T47D (cell line): Measurements from ENCODE around the gene DHRS13.
"Not testable (repeated sequence)": the region's sequence is repeated elsewhere in the genome, so short reads cannot be mapped to it uniquely, and the experiment has no call there.

Experiments used
- DNase-seq, 2 experiments: peaks; one replicate each; pipeline versions ENCODE4 v3.0.0 to v3.0.0-alpha.2; 2011 to 2012; ENCODE audit warnings: low read depth in 1 of 2, low spot score in 1 of 2
- JUND ChIP-seq: IDR thresholded peaks from 2 replicates; pipeline ENCODE4 v1.6.1; 2012; ENCODE audit warnings: low read depth
- in situ Hi-C: cut with HindIII; loops from 2 replicates; pipeline ENCODE4 v1.10.0; 2016; ENCODE audit warnings: low sequenced_read_pairs, low pct_unique_long_range_greater_than_20kb

DHRS13 gene

DNA sequence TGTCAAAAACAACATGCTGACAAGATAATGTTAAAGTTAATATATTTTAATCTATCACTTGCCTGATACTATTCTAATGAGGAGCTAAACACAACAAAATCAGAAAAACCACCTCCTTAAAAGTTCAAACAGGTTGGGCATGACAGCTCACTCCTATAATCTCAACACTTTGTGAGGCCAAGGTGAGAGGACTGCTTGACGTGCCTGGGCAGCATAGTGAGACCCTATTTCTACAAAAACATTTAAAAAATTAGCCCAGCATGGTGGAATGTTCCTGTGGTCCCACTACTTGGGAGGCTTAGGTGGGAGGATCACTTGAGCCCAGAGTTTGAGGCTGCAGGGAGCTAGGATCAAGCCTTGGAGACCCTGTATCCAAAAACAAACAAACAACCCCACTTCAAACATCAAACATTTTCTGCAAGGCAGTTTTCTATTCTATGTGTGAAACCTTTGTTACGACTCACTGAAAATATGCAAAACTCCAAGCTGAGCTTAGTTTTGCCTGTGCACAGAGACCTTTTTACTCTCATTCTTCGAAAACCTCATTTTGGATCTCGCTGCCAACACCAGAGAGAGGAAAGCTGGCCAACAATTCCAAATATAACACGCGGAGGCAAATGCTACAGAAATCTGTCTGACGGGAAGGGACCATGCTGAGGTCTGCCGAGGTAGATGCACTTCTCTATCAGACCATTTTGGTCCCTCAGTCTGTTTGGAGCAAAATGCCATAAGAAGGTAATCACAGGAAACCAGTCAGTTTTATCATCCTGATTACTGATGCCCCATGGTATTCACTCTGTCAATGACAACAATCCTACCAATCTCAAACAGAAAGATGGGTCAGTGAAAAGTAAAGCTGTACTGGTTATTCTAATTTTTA, 42.2 kb upstream of the DHRS13 start:
- TF ChIP-seq JUND: no peak
- no peak for DNase-seq
- in situ Hi-C loops: no loop called here

DNA sequence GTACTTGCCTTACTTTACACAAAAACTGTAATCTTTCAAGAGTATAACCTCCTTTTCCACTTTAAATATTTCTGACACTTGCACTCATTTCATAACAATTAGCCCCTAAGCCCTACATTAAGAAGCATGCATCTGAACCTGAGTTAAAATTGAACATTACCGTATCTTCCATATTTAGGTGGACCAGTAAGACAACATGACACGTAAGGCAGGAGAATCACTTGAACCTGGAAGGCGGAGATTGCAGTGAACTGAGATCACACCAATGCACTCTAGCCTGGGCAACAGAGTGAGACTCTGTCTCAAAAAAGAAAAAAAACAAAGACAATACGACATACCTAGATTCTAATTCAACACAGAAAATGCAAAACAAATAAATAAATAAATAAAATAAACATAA, 41.5 kb upstream of the DHRS13 start:
- no peak for DNase-seq
- in situ Hi-C loops: no loop called here
- TF ChIP-seq JUND: no peak

DNA sequence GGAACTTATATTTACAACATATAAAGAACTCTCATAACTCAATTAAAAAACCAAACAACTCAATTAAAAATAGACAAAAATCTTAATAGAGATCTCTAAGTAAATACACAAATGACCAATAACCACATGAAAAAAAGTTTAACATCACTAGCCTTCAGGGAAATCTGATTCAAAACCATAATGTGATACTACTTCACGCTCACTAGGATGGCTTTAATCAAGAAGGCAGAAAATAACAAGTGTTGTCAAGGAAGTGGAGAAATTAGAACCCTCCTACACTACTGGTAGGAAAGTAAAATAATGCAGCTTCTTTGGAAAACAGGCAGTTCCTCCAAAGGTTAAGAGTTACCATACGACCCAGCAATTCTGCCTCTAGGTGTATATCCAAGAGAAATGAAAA, 40.0 kb upstream of the DHRS13 start:
- DNase-seq: no peak
- TF ChIP-seq JUND: no peak
- in situ Hi-C loops: no loop called here

DNA sequence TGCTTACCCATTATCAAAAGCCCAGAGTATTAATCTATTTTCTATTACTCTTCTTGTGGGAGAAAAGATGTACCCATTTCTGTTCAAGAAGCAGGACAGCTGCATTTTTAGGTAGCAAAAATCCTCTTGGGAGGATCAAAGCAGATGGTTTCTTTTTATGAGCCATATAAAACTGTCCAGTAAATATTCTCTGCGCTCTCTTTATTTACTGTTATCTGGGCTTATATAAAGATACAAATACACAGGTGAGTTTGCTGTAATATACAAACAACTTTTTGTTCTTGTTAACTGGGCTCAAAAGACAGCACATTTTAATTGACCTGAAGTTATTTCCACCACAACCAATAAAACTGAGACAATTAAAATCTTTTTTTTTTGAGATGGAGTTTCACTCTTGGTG, 38.4 kb upstream of the DHRS13 start:
- in situ Hi-C loops: no loop called here
- DNase-seq: no peak
- no peak for TF ChIP-seq JUND

DNA sequence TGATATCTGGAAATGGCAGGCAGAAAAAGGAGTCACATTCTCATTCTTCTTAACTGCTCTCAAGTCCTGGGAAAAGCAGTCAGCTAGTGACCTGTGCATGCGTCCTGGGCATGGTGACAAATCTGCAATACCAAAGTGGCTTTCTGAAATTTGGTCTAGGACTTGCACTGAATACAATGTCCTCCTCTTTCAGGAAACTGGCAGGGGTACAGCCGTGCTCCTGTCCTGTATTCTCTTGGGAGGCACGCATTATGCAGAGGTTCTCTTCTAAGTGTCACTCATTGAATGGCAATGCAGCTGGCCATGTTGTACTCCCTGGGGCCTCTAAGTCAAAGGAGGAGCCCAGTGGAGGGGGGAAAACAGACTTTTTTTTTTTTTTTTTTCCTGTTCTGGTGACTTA, 37.8 kb upstream of the DHRS13 start:
- DNase-seq: no peak

DNA sequence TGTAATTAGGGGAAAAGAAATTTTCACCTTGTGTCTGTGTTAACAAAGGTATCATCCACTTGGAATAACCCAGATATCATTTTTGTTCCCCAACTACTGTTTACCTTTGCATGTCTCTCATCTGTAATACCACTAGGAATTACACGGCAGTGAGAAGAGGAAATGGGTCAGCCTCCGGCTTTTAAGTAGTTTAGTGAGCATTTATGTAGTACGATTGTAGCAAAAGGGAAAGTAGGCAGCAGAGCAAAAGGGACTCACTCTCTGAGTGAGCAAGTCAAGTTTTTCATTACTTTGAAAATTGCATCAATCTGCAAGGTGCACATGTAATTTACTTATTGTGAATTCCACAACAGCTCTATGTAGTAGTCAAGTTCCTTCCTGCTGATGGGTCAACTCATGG, 37.3 kb upstream of the DHRS13 start:
- in situ Hi-C loops: no loop called here
- no peak for TF ChIP-seq JUND
- no peak for DNase-seq

More for the DNA sequence above, 37.8 kb upstream of the DHRS13 start:
- TF ChIP-seq JUND: no peak
- in situ Hi-C loops: no loop called here

DNA sequence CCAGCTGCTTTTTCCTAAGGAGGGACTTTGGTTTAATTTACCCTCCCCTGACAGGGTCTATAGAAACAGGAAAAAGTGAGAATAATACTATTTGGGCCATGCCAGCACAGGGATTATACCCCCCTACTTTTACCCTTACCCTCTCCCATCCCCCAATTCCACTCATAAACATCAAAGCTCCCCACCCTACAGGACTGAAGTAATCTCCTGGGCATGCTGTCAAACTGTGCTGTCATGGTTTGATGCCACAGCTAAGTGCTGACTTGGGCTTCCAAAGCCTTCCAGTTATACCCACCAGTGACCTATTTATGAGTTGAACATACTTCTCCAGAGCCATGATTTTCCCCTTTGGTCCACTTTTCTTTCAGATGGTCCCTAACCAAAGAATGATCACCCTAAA, 35.7 kb upstream of the DHRS13 start:
- in situ Hi-C loops: no loop called here
- DNase-seq: no peak
- no peak for TF ChIP-seq JUND

GRCh38 chr17:28937044-28937729, 34.3 kb upstream of the DHRS13 start:
- TF ChIP-seq JUND: no peak
- DNase-seq: peak in 1 of 2 experiments; percentile 67
- in situ Hi-C loops: no loop called here

DNA sequence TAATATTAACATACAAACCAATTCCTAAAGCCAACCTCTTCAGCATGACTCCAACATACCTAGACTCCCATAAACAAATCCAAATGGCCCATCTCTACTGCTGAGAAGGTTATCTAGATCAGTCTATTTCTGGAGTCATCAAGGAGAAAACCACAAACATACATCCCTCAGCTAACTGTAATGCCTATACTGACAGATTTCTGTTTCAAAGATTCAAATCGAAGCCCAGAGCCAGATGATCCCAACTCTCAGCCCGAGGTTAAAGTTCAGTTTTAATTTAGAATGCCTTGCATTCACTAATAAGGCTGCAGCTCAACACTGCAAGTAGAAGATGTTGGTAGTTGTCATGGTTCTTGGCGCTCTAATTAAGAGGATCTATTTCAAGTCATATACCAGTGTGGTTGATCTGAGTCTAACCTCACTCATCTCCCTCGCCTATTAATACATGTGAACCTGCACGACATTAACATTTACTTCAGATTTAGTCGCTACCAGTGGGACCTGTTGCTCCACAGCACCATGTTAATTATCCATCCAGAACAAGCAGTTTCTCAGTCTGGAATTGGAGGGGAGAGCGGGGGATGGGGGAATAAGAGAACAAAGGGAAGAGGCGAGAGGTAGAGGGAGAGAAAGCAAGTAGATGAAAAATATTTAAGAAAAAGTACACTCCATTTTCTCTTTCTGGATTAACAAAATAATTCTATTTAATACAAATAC, 33.0 kb upstream of the DHRS13 start:
- in situ Hi-C loops: no loop called here
- no peak for TF ChIP-seq JUND
- DNase-seq: no peak

DNA sequence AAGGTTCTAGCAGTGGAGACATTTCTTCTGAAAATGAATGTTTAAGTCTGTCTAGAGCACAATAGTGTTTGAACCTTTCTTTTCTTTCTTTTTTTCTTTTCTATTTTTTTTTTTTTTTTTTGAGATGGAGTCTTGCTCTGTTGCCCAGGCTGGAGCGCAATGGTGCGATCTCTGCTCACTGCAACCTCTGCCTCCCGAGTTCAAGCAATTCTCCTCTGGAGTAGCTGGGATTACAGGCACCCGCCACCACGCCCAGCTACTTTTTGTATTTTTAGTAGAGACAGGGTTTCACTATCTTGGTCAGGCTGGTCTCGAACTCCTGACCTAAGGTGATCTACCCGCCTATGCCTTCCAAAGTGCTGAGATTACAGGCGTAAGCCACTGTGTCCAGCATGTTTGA, 31.6 kb upstream of the DHRS13 start:
- in situ Hi-C loops, DNase-seq: not testable (repeated sequence)

GRCh38 chr17:28929787-28930186, 26.9 kb upstream of the DHRS13 start:
- DNase-seq: no peak
- in situ Hi-C loops: no loop called here
- TF ChIP-seq JUND: no peak

DNA sequence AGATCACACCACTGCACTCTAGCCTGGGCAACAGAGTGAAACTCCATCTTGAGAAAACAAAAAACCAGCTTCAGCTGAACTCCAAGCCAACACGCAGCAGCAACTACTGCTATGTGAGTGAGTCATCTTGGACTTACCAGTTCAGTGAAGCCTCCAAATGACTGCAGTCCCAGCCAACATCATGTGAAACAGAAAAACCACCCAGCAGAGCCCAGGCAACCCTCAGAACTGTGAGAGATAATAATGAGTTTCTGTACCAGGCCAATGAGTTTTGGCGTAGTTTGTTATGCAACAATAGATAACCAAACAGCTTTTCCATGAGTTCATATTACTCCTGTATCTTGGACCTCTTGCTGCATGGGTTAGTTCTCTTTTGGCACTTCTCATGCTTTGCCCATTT, 25.2 kb upstream of the DHRS13 start:
- in situ Hi-C loops: no loop called here
- DNase-seq: no peak
- TF ChIP-seq JUND: no peak

DNA sequence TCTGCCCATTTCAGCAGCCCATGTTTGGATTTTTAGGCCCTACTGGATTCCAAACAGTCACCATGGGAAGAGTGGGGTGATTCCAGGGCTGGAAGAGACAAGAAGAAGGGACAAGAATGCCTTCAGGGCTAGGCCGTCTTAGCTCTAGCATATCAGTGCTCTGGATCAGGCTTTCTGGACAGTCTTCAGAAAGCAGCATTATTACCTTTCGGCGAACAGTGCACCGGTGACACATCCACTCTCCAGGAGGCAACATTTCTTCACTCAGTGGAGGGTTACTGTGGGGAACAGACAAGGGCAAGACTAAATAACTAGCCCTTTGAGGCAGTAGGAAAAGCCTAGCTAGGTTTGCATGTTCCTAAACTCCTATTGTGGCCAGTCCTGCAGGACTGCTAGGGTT, 23.9 kb upstream of the DHRS13 start:
- TF ChIP-seq JUND: no peak
- in situ Hi-C loops: no loop called here
- peak in 1 of 2 experiments; percentile 33 for DNase-seq
